HTR-8/SVneo (cell line): Measurements from ENCODE around the gene CLDN5.
"Not testable (repeated sequence)": the region's sequence is repeated elsewhere in the genome, so short reads cannot be mapped to it uniquely, and the experiment has no call there.

ENCODE experiments used
- DNase-seq: peaks from one replicate; pipeline ENCODE4 v3.0.0; 2011; ENCODE audit warnings: low spot score, mixed read lengths; ENCODE audit not compliant: insufficient read length
- FAIRE-seq: peaks from 2 replicates; lab custom pipeline; 2011; peaks lifted over from hg19 to GRCh38; lab: Jason Lieb, UNC

The CLDN5 gene

GRCh38 chr22:19549428-19549827 is 25.2 kb upstream of the CLDN5 start:
- DNase-seq = no peak
- FAIRE-seq = no peak

- no peak for FAIRE-seq
Observed at GRCh38 chr22:19548964-19549363, 24.8 kb upstream of the CLDN5 start.

GRCh38 chr22:19548427-19548826 is 24.2 kb upstream of the CLDN5 start:
- DNase-seq, FAIRE-seq: not testable (repeated sequence)

More at GRCh38 chr22:19548964-19549363, 24.8 kb upstream of the CLDN5 start:
- DNase-seq = no peak

- DNase-seq (no peak), FAIRE-seq (no peak)
Observed at GRCh38 chr22:19547620-19548019, 23.4 kb upstream of the CLDN5 start.

- FAIRE-seq = no peak
- no peak for DNase-seq
Observed at GRCh38 chr22:19546680-19547079, 22.5 kb upstream of the CLDN5 start.

- no peak for DNase-seq
- FAIRE-seq = no peak
Observed at GRCh38 chr22:19545935-19546207, 21.7 kb upstream of the CLDN5 start.

- FAIRE-seq = no peak
- DNase-seq = no peak
Observed at GRCh38 chr22:19543970-19544708, 19.9 kb upstream of the CLDN5 start.

- DNase-seq = no peak
- FAIRE-seq = no peak
Observed at GRCh38 chr22:19540394-19540793, 16.2 kb upstream of the CLDN5 start.

GRCh38 chr22:19537941-19538488 is 13.8 kb upstream of the CLDN5 start:
- FAIRE-seq (no peak), DNase-seq (no peak)

GRCh38 chr22:19536564-19536963 is 12.4 kb upstream of the CLDN5 start:
- FAIRE-seq = no peak

GRCh38 chr22:19535001-19535400 is 10.8 kb upstream of the CLDN5 start:
- DNase-seq = no peak
- FAIRE-seq = no peak

More at GRCh38 chr22:19536564-19536963, 12.4 kb upstream of the CLDN5 start:
- no peak for DNase-seq

GRCh38 chr22:19533857-19534256 is 9.6 kb upstream of the CLDN5 start:
- DNase-seq = no peak
- FAIRE-seq = no peak

GRCh38 chr22:19533049-19533626 is 8.9 kb upstream of the CLDN5 start:
- DNase-seq (no peak), FAIRE-seq (no peak)

GRCh38 chr22:19531327-19531726 is 7.1 kb upstream of the CLDN5 start:
- FAIRE-seq, DNase-seq: not testable (repeated sequence)

GRCh38 chr22:19530751-19531150 is 6.5 kb upstream of the CLDN5 start:
- no peak for DNase-seq
- FAIRE-seq = no peak

- no peak for FAIRE-seq
- no peak for DNase-seq
Observed at GRCh38 chr22:19529811-19530210, 5.6 kb upstream of the CLDN5 start.

- FAIRE-seq (no peak), DNase-seq (no peak)
Observed at GRCh38 chr22:19527861-19528417, 3.7 kb upstream of the CLDN5 start.

- no peak for DNase-seq
- FAIRE-seq = no peak
Observed at GRCh38 chr22:19527321-19527721, 3.1 kb upstream of the CLDN5 start.

GRCh38 chr22:19526702-19527111 is 2.5 kb upstream of the CLDN5 start:
- DNase-seq (no peak), FAIRE-seq (no peak)

GRCh38 chr22:19526076-19526701 is 2.0 kb upstream of the CLDN5 start:
- no peak for FAIRE-seq

GRCh38 chr22:19525666-19526065 is 1.5 kb upstream of the CLDN5 start:
- DNase-seq = no peak
- no peak for FAIRE-seq

More at GRCh38 chr22:19526076-19526701, 2.0 kb upstream of the CLDN5 start:
- no peak for DNase-seq
